DMS153 treated with DMSO at 0.1 percent for 48 hours (cell line): ENCODE data around the gene PGK1.

Experiments
- DNase-seq: peaks from one replicate; lab custom pipeline; 2025; ENCODE audit not compliant: unreplicated experiment; lab: John Stamatoyannopoulos, UW

PGK1 gene

GRCh38 chrX:78165425-78165824 is 61.4 kb downstream of the PGK1 start:
- no peak for DNase-seq

- no peak for DNase-seq
These were observed 64.0 kb downstream of the PGK1 start for GRCh38 chrX:78168065-78168464.
